Calu3 (cell line): Measurements from ENCODE around the gene RBM26. TPM values are rescaled to one million over a fixed set of nuclear protein-coding genes. Genes with fewer than 3 reads are reported as not detected.
"Not testable (repeated sequence)": the region's sequence is repeated elsewhere in the genome, so short reads cannot be mapped to it uniquely, and the experiment has no call there.

Experiments used
- BruUV-seq: library from RNA; stranded (reverse); fragments of 400-500 nt; replicated peaks from 2 replicates; lab custom pipeline; 2021; lab: Mats Ljungman, UMichigan
- CTCF ChIA-PET: fragments of 300-600 bp; sonication (Branson Sonifier 250); formaldehyde crosslinking; loops from one replicate; lab custom pipeline; 2022; ENCODE audit warnings: antibody characterized with exemption; lab: Charles Lee
- DNase-seq: peaks from one replicate; pipeline ENCODE4 v3.0.0; 2022
- H3K27ac Mint-ChIP-seq: one replicate; pipeline ENCODE4 v1.8.0; 2022; ENCODE audit warnings: mixed read lengths; ENCODE audit not compliant: unreplicated experiment
- H3K27me3 Mint-ChIP-seq: one replicate; pipeline ENCODE4 v1.8.0; 2022; ENCODE audit warnings: mixed read lengths; ENCODE audit not compliant: unreplicated experiment
- H3K36me3 Mint-ChIP-seq: one replicate; pipeline ENCODE4 v1.8.0; 2022; ENCODE audit warnings: mild to moderate bottlenecking, moderate library complexity, mixed read lengths; ENCODE audit not compliant: insufficient read depth, unreplicated experiment
- H3K4me1 Mint-ChIP-seq: one replicate; pipeline ENCODE4 v1.8.0; 2022; ENCODE audit warnings: mild to moderate bottlenecking, low read depth, mixed read lengths; ENCODE audit not compliant: unreplicated experiment
- H3K4me3 Mint-ChIP-seq: one replicate; pipeline ENCODE4 v1.8.0; 2022; ENCODE audit warnings: mild to moderate bottlenecking, low read depth, moderate library complexity, mixed read lengths; ENCODE audit not compliant: unreplicated experiment
- H3K9me3 Mint-ChIP-seq: one replicate; pipeline ENCODE4 v1.8.0; 2022; ENCODE audit warnings: low read depth, mixed read lengths; ENCODE audit not compliant: unreplicated experiment
- intact Hi-C: fragments of 100-400 bp; cut with micrococcal nuclease; formaldehyde crosslinking; loops from one replicate; pipeline ENCODE4 v1.10.0; 2022; ENCODE audit not compliant: unreplicated experiment
- total RNA-seq: library from RNA; stranded (reverse); gene quantifications from 2 replicates; pipeline ENCODE4 v1.2.3, GENCODE V29; 2022
- TF ChIP-seq, protein P1 (sequence below): fragments of 200-600 bp; IDR thresholded peaks from one replicate; pipeline ENCODE4 v1.8.0; 2022; ENCODE audit warnings: antibody characterized with exemption; ENCODE audit not compliant: unreplicated experiment

The RBM26 gene
- total RNA-seq, 1 experiment from 2014 or later = 19.2 TPM

DNA sequence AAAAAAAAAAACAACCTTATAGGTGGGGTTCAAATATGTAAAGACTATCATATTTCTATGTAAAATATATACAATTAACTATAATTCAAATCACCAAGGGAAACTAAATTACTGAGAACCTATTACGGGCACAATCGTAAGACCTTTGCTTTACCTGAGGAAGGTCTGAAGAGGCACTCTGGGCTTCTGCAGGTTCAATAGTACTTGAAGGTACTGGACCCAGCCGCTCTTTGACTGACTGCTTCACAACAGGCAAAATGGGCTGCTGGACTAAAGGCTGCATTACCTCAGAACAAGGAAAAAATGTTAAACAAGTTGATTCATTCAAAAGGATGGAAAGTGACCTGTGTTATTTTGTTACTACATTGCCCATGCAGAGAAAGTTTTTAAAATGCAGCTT lies 51.8 kb downstream of the RBM26 start:
- Mint-ChIP-seq H3K27me3 (no peaks in the 10 kb centered on the region), H3K4me1 (no peaks in the 10 kb centered on the region), H3K9me3 (no peaks in the 10 kb centered on the region), H3K4me3 (no peak overlapping the region), H3K36me3 (no peaks in the 10 kb centered on the region), H3K27ac (no peak overlapping the region)
- BruUV-seq = no TSS peak
- intact Hi-C loops = no loop called here
- CTCF ChIA-PET = no interaction called here
- DNase-seq = no peak
- TF ChIP-seq, protein P1, sequence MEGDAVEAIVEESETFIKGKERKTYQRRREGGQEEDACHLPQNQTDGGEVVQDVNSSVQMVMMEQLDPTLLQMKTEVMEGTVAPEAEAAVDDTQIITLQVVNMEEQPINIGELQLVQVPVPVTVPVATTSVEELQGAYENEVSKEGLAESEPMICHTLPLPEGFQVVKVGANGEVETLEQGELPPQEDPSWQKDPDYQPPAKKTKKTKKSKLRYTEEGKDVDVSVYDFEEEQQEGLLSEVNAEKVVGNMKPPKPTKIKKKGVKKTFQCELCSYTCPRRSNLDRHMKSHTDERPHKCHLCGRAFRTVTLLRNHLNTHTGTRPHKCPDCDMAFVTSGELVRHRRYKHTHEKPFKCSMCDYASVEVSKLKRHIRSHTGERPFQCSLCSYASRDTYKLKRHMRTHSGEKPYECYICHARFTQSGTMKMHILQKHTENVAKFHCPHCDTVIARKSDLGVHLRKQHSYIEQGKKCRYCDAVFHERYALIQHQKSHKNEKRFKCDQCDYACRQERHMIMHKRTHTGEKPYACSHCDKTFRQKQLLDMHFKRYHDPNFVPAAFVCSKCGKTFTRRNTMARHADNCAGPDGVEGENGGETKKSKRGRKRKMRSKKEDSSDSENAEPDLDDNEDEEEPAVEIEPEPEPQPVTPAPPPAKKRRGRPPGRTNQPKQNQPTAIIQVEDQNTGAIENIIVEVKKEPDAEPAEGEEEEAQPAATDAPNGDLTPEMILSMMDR = no peak

- no peaks in the 10 kb centered on the region for H3K9me3 Mint-ChIP-seq
- TF ChIP-seq, protein P1 = no peak
- intact Hi-C loops = no loop called here
- no peaks in the 10 kb centered on the region for H3K27me3 Mint-ChIP-seq
- BruUV-seq = no TSS peak
- CTCF ChIA-PET = no interaction called here
- H3K27ac Mint-ChIP-seq = no peak overlapping the region
- H3K36me3 Mint-ChIP-seq = no peaks in the 10 kb centered on the region
- no peaks in the 10 kb centered on the region for H3K4me1 Mint-ChIP-seq
- no peak overlapping the region for H3K4me3 Mint-ChIP-seq
- DNase-seq = no peak
Observed at GRCh38 chr13:79353693-79354092, 52.4 kb downstream of the RBM26 start.

- Mint-ChIP-seq H3K27ac (no peak overlapping the region), H3K36me3 (no peaks in the 10 kb centered on the region), H3K4me3 (no peak overlapping the region), H3K4me1 (no peaks in the 10 kb centered on the region), H3K27me3 (no peaks in the 10 kb centered on the region), H3K9me3 (no peaks in the 10 kb centered on the region)
- CTCF ChIA-PET = no interaction called here
- DNase-seq = no peak
- BruUV-seq = no TSS peak
- TF ChIP-seq, protein P1 = no peak
- intact Hi-C loops = no loop called here
Observed at GRCh38 chr13:79352107-79352506, 53.9 kb downstream of the RBM26 start.

GRCh38 chr13:79349608-79350007 lies 56.4 kb downstream of the RBM26 start:
- CTCF ChIA-PET = interaction anchor here (0.7 kb wide), 1 partner anchor 22 kb away, joined by 3 read pairs; no protein-coding TSS in a partner anchor
- DNase-seq, H3K9me3 Mint-ChIP-seq, H3K4me3 Mint-ChIP-seq, H3K36me3 Mint-ChIP-seq, H3K27ac Mint-ChIP-seq, H3K4me1 Mint-ChIP-seq, intact Hi-C loops, BruUV-seq, H3K27me3 Mint-ChIP-seq: not testable (repeated sequence)

DNA sequence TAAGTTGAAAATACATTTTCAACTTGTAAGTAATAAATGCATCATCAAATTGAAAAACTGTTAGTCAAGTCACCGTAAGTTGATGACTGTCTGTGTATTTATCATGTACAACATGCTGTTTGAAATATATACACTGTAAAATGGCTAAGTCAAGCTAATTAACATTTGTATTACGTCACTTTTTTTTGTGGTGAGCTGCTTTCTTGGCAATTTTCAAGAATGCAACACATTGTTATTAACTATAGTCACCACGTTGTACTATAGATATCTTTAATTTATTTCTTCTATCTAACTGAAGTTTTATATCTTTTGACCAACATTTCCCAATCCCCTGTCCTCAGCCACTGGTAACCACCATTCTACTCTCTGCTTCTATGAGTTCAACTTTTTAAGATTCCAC lies 57.0 kb downstream of the RBM26 start:
- H3K4me3 Mint-ChIP-seq = no peak overlapping the region
- H3K9me3 Mint-ChIP-seq = no peaks in the 10 kb centered on the region
- no TSS peak for BruUV-seq
- TF ChIP-seq, protein P1 = no peak
- CTCF ChIA-PET = interaction anchor here (0.7 kb wide), 1 partner anchor 23 kb away, joined by 3 read pairs; no protein-coding TSS in a partner anchor
- H3K27ac Mint-ChIP-seq = no peak overlapping the region
- intact Hi-C loops = no loop called here
- no peaks in the 10 kb centered on the region for H3K36me3 Mint-ChIP-seq
- H3K27me3 Mint-ChIP-seq = no peaks in the 10 kb centered on the region
- no peak for DNase-seq
- H3K4me1 Mint-ChIP-seq = no peaks in the 10 kb centered on the region
